GM12873 (cell line): ENCODE data around the gene SECTM1.

ENCODE experiments used
- TF ChIP-seq, protein P1 (sequence below): IDR thresholded peaks from 2 replicates; pipeline ENCODE4 v1.5.1; 2012; ENCODE audit warnings: low read depth, mild to moderate bottlenecking, moderate library complexity, low read length, control low read depth; ENCODE audit not compliant: insufficient read depth; ENCODE audit errors: missing control alignments

The SECTM1 gene

DNA sequence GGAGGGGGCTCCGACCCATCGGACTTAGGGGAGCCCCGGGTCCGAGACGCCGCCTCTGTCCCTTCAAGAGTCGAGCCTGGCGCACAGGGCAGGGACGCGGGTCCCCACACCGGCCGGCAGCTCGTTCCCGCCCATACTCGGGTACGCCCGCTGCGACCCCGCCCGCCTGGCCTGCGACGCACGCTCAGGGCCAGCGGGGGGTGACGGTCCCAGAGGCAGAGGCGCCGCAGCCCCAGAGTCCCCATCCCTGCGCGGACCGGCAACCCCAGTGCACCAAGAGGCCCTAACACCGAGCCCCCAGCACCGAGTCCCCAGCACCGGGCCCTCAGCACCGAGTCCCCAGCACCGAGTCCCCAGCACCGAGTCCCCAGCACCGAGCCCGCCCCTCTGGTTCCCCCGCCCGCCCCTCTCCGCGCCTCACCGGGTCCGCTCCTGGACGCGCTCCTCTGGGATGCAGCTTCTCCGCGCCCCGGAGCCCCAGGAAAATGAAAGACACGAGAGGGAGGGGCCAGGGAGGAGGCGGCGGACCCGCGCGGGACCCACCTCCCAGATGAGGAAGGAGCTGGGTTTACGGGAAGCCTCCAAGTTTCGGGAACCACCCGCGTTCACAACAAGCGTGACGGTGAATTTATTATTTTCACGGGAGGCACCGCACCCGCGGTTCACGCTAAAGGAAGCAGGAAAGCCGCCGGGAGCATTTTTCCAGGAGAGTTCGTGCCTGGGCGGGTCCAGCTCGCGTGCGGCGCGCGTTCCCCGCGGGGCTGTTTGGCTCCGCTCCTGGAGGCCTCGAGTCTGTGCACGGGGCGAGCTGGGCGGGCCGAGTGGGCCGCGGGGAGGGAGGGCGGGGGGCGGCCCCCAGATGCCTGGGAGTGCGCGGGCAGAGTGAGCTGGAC, at the start of gene SECTM1:
Gene SECTM1, minus strand, starts transcription at position 488 of the 893 bp plus-strand sequence. CDS start 6,526 bp downstream, outside the sequence.
- TF ChIP-seq, protein P1, sequence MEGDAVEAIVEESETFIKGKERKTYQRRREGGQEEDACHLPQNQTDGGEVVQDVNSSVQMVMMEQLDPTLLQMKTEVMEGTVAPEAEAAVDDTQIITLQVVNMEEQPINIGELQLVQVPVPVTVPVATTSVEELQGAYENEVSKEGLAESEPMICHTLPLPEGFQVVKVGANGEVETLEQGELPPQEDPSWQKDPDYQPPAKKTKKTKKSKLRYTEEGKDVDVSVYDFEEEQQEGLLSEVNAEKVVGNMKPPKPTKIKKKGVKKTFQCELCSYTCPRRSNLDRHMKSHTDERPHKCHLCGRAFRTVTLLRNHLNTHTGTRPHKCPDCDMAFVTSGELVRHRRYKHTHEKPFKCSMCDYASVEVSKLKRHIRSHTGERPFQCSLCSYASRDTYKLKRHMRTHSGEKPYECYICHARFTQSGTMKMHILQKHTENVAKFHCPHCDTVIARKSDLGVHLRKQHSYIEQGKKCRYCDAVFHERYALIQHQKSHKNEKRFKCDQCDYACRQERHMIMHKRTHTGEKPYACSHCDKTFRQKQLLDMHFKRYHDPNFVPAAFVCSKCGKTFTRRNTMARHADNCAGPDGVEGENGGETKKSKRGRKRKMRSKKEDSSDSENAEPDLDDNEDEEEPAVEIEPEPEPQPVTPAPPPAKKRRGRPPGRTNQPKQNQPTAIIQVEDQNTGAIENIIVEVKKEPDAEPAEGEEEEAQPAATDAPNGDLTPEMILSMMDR = no peak

DNA sequence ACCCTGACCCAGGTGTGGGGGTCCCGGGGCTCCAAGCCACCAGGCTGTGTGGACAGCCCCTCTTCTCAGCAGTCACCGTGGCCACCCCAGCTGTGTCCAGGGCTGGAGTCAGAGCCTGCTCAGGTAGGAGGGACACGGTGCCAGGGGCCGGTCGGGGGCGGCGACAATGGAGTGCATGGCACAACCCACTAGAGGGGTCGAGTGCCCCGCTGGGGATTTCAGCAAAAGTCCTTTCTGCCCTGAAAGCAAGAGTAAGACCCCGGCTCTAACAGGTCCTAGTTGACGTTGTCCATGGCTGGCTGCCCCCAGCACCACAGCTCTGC, 49.3 kb upstream of the SECTM1 start:
- TF ChIP-seq, protein P1 = no peak

DNA sequence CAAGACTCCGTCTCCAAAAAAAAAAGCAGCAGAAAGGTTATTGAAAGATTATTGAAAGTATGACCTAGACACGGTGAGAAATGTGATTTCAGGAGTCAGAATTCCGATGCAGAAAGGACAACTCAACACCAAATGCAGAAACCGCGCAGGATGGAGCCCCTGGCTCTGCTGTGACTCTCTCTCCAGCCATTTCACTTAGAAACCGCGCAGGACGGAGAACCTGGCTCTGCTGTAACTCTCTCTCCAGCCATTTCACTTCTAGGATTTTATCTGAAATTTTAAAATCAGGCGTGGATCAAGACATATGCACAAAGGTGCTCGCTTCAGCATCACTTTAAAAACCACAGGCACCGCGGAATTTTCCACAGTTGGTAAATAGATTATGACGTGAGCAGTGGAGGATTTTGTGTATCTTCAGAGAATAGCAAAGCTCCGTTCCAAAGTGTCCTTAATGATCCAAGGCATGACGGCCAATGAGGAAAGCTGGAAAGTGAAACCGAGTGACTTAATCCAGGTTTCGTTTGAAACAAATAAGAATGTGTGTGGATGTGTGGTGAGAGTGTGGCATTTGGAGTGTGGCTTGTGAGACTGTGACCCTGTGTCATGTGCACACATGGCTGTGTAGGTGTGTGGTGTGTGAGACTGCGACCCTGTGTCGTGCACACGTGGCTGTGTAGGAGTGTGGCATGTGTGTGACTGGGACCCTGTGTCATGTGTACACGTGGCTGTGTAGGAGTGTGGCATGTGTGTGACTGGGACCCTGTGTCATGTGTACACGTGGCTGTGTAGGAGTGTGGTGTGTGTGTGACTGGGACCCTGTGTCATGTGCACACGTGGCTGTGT, 47.5 kb upstream of the SECTM1 start:
- TF ChIP-seq, protein P1 = no peak

DNA sequence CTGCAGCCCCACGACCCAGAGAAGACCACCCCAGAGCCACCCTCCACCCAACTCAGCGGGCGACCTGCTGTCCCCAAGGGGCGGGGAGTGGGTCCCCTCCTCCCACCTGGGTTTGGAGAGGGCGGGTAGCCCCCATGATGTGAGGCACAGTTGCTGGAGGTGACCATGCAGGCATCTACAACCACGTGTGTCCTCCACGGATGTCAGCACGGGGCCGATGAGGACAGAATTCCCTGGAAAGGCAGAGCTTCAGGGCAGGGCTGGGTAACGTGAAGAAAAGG, 45.1 kb upstream of the SECTM1 start:
- TF ChIP-seq, protein P1 = no peak

DNA sequence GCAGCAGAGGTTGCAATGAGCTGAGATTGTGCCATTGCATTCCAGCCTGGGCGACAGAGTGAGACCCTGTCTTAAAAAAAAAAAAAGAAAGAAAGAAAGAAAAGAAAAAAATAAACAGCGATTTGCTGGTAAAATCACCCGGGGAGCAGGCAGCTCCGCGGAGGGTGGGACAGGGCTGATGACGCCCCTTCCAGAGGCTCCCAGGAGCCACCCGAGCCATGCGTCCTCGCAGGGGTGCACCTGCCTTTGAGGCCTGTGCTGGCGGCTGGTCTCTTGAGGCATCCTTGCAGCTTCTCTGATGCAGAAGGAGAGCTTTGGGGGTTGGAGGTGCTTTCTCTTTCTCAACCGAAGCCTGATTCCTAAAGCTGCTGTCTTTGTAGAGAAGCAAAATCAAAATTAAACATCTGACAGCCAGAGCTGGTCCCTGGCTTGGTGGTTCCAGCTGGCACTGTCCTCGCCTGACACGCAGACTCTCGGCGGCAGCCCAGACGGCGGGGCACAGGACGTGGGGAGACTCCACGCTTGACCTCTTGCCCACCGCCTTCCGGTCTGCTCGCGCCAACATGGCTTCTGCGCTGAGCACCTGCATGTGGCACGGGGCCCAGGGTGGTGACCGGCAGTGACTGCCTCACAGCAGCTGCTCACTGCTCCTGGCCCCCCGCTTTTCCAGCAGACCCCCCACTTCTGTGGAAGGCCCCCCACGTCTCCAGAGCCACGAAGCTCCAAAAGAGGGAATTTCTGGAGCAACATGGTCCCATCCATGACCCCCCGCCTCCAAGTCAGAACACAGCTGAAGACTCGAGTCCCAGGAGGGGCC, 44.6 kb upstream of the SECTM1 start:
- TF ChIP-seq, protein P1 = no peak

DNA sequence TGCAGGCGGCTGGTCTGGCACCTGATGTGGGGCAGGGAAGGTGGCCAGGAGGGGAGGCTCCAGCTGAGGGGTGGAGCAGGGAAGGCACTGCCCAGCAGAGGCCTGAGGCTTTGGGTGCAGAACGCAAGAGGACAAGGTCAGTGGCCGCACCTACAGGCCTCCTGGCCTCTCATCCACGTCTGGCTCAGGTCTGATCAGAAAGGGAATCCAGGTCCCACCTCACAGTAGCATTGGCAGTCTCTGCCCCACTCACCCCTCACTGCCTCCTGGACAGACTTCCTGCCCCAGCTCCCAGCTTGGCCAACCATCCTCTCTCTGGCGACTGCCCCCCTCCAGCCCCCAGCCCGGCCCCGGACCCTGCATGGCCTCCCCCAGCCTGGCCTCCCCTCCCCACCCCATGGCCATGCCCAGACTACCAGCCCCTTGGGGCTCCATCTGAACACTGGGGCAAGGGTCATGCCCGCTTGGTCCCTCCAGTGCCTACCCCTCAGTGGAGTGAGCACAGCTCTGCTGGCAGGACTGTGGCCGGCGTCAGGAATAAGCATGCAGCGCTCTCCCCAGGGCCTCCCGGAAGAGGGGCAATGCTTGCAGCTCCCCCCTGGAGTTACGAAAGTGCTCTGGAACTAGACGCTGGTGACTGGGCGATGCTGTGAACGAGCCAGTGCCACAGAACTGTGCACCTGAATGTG, 42.6 kb upstream of the SECTM1 start:
- TF ChIP-seq, protein P1 = no peak
